Vagina (tissue), 2 donors: ENCODE measurements around the gene SERPINB12. TPM values are rescaled to one million over a fixed set of nuclear protein-coding genes. Genes with fewer than 3 reads are reported as not detected.

Source experiments
- DNase-seq, 2 donors: peaks; one replicate each; pipeline ENCODE4 v3.0.0-alpha.2; 2017; ENCODE audit errors: extremely low spot score in 2 of 2
- H3K27ac ChIP-seq: fragments of 200-600 bp; sonication (generic); one replicate; pipeline ENCODE4 v1.5.1; 2019
- H3K27me3 ChIP-seq: fragments of 200-600 bp; sonication (generic); one replicate; pipeline ENCODE4 v1.5.1; 2019
- H3K36me3 ChIP-seq, 2 donors: fragments of 200-600 bp; sonication (generic); one replicate each; pipeline ENCODE4 v1.5.1; 2017 to 2019
- H3K4me1 ChIP-seq: fragments of 200-600 bp; sonication (generic); one replicate; pipeline ENCODE4 v1.5.1; 2019
- H3K4me3 ChIP-seq, 2 donors: fragments of 200-600 bp; sonication (generic); 1 replicate in 1 of 2; 2 replicates in 1 of 2; pipeline ENCODE4 v1.5.1; 2016 to 2019
- H3K9me3 ChIP-seq: fragments of 200-600 bp; sonication (generic); one replicate; pipeline ENCODE4 v1.5.1; 2019
- CTCF ChIP-seq, 3 experiments: fragments of 450-650 bp in 2 of 3; fragments of 200-600 bp in 1 of 3; sonication (generic) in 1 of 3; IDR thresholded peaks; one replicate each; pipeline ENCODE4 v1.5.1; 2017 to 2019; ENCODE audit warnings: antibody characterized with exemption in 3 of 3, mild to moderate bottlenecking in 2 of 3, moderate library complexity in 2 of 3
- POLR2A ChIP-seq, 2 donors: fragments of 450-650 bp; IDR thresholded peaks; one replicate each; pipeline ENCODE4 v1.6.1; 2017; ENCODE audit warnings: antibody characterized with exemption in 2 of 2, mild to moderate bottlenecking in 2 of 2, moderate library complexity in 2 of 2
- POLR2AphosphoS5 ChIP-seq, 2 donors: sonication (generic); formaldehyde crosslinking; IDR thresholded peaks; one replicate each; pipeline ENCODE4 v1.9.0; 2017; ENCODE audit warnings: antibody characterized with exemption in 2 of 2, mild to moderate bottlenecking in 2 of 2, low read depth in 1 of 2; ENCODE audit not compliant: insufficient read depth in 1 of 2
- intact Hi-C: fragments of 100-400 bp; cut with DNase I; formaldehyde crosslinking; loops from one replicate; pipeline ENCODE4 v1.15.1; 2023
- total RNA-seq: library from RNA; depleted of rRNA; stranded (reverse); fragments of >200 nt; gene quantifications from one replicate; pipeline ENCODE4 v1.2.3, GENCODE V29; 2016

SERPINB12 gene
- total RNA-seq, 1 donor from 2014 or later: 20.1 TPM

DNA sequence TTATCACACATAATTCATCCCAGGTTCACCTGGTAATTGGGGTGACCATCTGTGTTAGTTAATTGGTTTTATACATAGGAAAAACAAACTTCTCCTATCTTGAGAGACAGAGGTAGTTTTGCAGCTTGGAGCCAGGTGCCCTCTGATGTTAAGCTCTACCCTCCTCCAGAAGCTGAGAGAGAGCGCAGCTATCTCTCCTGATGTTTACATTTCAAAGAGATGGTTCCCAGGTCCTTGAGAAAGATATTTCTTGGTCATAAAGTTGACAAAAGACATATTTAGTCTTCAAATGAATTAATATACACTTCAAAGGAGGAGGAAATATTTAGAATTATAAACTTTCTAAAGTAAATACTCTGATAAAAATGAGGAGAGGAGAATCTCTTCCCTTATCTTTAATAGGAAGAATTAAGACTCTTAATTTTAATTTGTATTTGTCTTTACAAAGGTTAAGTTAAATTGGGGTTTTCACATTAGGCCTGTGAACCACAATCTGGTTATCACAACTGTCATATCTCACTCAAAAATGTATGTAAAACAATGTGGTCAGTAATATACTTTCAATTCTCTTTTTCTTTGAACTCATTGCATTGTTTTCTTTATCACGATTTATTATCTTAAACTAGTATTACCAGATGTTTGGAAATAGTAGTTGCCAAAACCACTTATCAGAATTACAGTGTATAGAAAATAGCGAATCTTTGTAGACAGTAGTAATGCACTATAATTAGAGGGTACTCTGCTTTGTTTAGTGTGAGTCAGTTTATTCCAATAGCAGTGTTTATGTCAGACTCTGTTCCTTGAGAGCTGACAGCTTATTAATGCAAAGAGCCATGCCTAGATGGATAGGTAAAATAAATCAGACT lies 75.1 kb downstream of the SERPINB12 start:
- no peaks in the 10 kb centered on the region for H3K36me3 ChIP-seq
- no peak for TF ChIP-seq CTCF (IDR thresholded peaks at IDR 0.05)
- TF ChIP-seq POLR2AphosphoS5 (IDR thresholded peaks at IDR 0.05; ENCODE audit: insufficient read depth in 1 of 2, low read depth in 1 of 2): no peak
- no peak for TF ChIP-seq POLR2A (IDR thresholded peaks at IDR 0.05)
- H3K27me3 ChIP-seq: no peaks in the 10 kb centered on the region
- no peaks in the 10 kb centered on the region for H3K4me1 ChIP-seq
- no peak overlapping the region for H3K4me3 ChIP-seq
- no peak overlapping the region for H3K27ac ChIP-seq
- intact Hi-C loops: no loop called here
- no peak for DNase-seq
- no peaks in the 10 kb centered on the region for H3K9me3 ChIP-seq

- no peak overlapping the region for H3K4me3 ChIP-seq
- DNase-seq: no peak
- no peaks in the 10 kb centered on the region for H3K36me3 ChIP-seq
- H3K27me3 ChIP-seq: no peaks in the 10 kb centered on the region
- intact Hi-C loops: no loop called here
- TF ChIP-seq POLR2A (IDR thresholded peaks at IDR 0.05) (no peak), POLR2AphosphoS5 (IDR thresholded peaks at IDR 0.05; ENCODE audit: insufficient read depth in 1 of 2, low read depth in 1 of 2) (no peak), CTCF (IDR thresholded peaks at IDR 0.05) (no peak)
- no peak overlapping the region for H3K27ac ChIP-seq
- H3K9me3 ChIP-seq: no peaks in the 10 kb centered on the region
- no peaks in the 10 kb centered on the region for H3K4me1 ChIP-seq
Measured at GRCh38 chr18:63617915-63618234, 75.7 kb downstream of the SERPINB12 start.

Other genes with a start within 250 kb of the SERPINB12 start
- 18.7 TPM for gene BCL2, start 222.6 kb upstream of the SERPINB12 start, total RNA-seq
- 42.0 TPM for gene KDSR, start 175.2 kb upstream of the SERPINB12 start, total RNA-seq
- 30.7 TPM for gene VPS4B, start 119.9 kb upstream of the SERPINB12 start, total RNA-seq
- 141 TPM for gene SERPINB5, start 65.4 kb upstream of the SERPINB12 start, total RNA-seq
- gene SERPINB13, start 45.0 kb downstream of the SERPINB12 start, total RNA-seq: 131 TPM
- gene SERPINB4, start 101.9 kb downstream of the SERPINB12 start, total RNA-seq: 77.3 TPM
- 464 TPM for gene SERPINB3, start 119.5 kb downstream of the SERPINB12 start, total RNA-seq
- 8.6 TPM for gene SERPINB11, start 160.6 kb downstream of the SERPINB12 start, total RNA-seq
- gene SERPINB7, start 233.0 kb downstream of the SERPINB12 start, total RNA-seq: 0.49 TPM